Epithelial cell of proximal tubule (primary cell): ENCODE results near the gene CDK13. TPM values are rescaled to one million over a fixed set of nuclear protein-coding genes. Genes with fewer than 3 reads are reported as not detected.
A peak's percentile ranks its signal among the peaks of the same experiment; 100 is the strongest.
"Not testable (repeated sequence)": the region's sequence is repeated elsewhere in the genome, so short reads cannot be mapped to it uniquely, and the experiment has no call there.

Experiments
- DNase-seq: peaks from one replicate; pipeline ENCODE4 v3.0.0-alpha.2; 2011; ENCODE audit warnings: low read depth
- H3K4me3 ChIP-seq: 2 replicates; pipeline ENCODE4 v1.5.1; 2011; ENCODE audit warnings: low read depth, mild to moderate bottlenecking, low read length
- CTCF ChIP-seq: conservative IDR thresholded peaks from 2 replicates; pipeline ENCODE4 v1.5.1; 2012; ENCODE audit warnings: low read depth, mild to moderate bottlenecking, low read length
- total RNA-seq: library from RNA; depleted of rRNA; stranded (reverse); fragments of >200 nt; gene quantifications from 2 replicates; pipeline ENCODE4 v1.2.3, GENCODE V29; 2015

The CDK13 gene
- total RNA-seq, 1 donor from 2014 or later: 41.1 TPM

GRCh38 chr7:40105879-40106473, 155.9 kb downstream of the CDK13 start:
- no peak overlapping the region for H3K4me3 ChIP-seq

GRCh38 chr7:40115936-40116335, 165.9 kb downstream of the CDK13 start:
- no peak for DNase-seq
- no peak overlapping the region for H3K4me3 ChIP-seq
- TF ChIP-seq CTCF: no peak

More at GRCh38 chr7:40105879-40106473, 155.9 kb downstream of the CDK13 start:
- no peak for DNase-seq
- no peak for TF ChIP-seq CTCF

GRCh38 chr7:40117199-40117598, 167.1 kb downstream of the CDK13 start:
- not testable (repeated sequence) for H3K4me3 ChIP-seq, DNase-seq

DNA sequence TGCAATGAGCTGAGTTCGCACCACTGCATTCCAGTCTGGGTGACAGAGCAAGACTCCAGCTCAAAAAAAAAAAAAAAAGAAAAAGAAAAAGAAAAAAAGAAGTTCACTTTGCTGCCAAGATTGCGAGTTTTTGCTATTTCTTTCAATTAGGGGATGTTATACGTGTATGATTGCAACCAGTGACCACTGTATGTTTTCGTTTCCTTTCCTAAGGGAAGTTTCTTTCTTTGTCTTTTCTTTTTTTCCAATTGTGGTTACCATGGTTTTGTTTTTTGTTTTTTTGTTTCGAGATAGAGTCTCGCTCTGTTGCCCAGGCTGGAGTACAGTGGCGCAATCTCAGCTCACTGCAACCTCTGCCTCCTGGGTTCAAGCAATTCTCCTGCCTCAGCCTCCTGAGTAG, 168.1 kb downstream of the CDK13 start:
- DNase-seq: not testable (repeated sequence)

DNA sequence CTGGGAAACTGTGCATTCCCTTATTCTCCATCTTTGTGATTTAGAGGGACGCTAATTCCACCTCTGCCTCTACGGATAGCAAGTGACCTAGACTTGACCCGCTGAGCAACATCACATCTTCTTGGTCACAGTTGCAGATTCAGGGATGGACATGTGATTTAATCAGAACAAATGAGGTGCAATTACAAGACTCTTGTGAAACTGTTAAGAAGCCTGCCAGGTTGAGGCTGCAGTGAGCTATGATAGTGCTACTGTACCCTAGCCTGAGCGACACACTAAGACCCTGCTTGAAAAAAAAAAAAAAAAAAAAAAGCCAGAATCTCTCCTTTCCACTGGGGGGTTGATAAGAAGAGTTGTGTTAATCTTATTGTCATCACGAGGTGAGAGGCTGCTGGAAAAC, 170.0 kb downstream of the CDK13 start:
- no peak overlapping the region for H3K4me3 ChIP-seq
- no peak for DNase-seq
- no peak for TF ChIP-seq CTCF

More for the DNA sequence above, 168.1 kb downstream of the CDK13 start:
- H3K4me3 ChIP-seq: not testable (repeated sequence)

GRCh38 chr7:40122100-40122939, 172.3 kb downstream of the CDK13 start:
- DNase-seq, H3K4me3 ChIP-seq: not testable (repeated sequence)

- no peak overlapping the region for H3K4me3 ChIP-seq
- TF ChIP-seq CTCF: no peak
Observed at GRCh38 chr7:40122940-40123254, 172.8 kb downstream of the CDK13 start.

DNA sequence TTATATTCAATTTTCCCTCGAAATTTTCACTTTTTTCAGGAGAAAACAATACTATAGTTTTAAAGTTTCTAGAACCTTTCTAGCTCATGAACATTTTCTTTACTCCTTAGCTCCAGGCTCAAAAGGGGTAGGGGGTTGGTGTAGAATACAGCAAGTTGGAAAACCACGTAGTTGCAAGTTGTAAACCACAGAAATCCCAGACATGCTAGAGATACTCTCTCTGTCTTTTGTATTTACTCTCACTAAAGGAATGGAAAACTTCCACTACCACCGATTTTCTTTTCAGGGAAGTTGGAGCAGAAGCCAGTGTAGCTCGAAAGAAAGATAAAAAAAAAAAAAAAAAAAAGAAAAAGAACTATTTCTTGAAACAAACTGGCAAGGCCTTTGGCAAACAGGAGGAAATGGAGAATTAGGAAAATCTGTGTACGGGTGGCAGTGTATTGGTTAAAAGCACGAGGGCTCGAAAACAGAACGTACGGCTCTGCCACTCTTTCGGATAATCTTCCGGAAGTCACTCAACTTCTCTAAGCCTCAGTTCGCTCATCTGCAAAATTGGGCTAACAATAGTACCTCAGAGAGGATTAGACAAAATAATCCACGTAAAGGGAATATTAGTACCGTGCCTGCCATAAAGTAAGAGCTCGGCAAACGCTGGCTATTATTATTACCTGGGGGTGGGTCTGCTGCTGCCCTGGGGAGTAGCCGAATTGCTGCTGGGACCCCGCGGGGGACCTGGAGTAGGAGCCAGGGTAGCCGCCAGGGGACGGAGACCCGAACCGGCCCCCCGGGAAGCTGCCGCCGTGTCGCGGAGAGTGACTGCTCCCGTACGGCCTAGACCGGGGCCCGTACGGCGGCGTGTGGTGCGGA, 183.7 kb downstream of the CDK13 start:
- peak overlapping the region; percentile 93 for H3K4me3 ChIP-seq
- no peak for TF ChIP-seq CTCF
- no peak for DNase-seq

More at GRCh38 chr7:40122940-40123254, 172.8 kb downstream of the CDK13 start:
- DNase-seq: no peak
